Inferior parietal cortex (tissue), 1 donor: Measurements from ENCODE around the gene HCN2.

Source experiments
- DNase-seq: peaks from one replicate; pipeline ENCODE4 v3.0.0-alpha.2; 2016; ENCODE audit errors: extremely low spot score

The HCN2 gene

DNA sequence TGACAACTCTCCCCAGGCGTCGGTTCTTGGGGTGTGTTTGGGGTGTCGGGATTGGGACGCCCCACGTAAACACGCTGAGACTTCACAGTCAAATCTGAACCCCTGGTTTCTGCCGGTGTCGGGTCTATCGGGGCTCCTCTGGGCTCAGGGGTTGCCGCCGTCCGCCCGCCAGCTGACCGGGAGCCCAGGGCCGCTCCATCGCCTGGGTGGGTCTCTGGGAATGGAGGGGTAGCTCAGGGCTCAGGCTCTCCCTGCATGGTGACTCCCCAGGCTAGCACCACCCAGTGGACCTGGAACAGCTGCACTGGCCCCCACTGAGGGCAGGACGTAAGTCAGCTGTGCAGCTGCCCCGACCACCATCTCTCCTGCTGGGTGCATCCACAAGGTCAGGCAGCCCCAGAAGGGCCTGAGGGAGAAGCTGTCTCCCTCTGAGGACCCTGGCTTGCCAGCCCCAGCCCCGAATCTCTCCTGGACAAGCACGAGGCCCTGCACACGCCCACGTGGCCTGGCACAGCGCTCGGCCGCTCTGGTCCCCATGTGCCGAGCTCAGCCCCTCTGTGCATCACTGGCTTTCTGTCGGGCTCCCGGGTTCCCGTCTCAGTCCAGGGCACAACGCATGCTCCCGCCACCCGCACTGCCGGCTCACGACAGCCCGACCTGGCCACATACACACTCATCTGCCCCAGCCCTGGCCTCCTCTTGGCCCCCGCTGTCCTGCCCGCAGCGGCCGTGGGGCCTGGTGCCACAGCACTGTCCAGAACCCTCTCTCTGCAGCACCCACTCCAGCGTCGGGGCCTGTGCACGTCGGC is 67.3 kb downstream of the HCN2 start:
- DNase-seq, result no peak

DNA sequence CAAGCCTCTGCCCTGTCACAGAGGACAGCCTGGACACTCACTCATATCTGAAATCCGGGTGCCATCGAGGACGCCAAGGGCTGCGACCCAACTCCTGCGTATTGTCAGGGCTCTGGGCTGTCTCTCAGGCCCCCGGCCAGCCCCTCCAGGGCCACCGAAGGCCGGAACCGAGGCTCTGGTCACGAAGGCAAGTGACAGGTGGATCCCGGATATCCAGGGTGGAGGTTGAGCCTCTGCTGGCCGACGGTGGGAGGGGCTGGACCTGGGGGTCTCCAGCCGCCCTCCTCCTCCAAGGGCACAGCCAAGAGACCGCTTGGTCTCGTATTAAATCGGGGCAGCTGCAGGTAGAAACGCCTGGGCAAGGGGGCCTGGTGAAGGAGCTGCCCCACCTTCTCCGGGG is 67.9 kb downstream of the HCN2 start:
- DNase-seq, result no peak

DNA sequence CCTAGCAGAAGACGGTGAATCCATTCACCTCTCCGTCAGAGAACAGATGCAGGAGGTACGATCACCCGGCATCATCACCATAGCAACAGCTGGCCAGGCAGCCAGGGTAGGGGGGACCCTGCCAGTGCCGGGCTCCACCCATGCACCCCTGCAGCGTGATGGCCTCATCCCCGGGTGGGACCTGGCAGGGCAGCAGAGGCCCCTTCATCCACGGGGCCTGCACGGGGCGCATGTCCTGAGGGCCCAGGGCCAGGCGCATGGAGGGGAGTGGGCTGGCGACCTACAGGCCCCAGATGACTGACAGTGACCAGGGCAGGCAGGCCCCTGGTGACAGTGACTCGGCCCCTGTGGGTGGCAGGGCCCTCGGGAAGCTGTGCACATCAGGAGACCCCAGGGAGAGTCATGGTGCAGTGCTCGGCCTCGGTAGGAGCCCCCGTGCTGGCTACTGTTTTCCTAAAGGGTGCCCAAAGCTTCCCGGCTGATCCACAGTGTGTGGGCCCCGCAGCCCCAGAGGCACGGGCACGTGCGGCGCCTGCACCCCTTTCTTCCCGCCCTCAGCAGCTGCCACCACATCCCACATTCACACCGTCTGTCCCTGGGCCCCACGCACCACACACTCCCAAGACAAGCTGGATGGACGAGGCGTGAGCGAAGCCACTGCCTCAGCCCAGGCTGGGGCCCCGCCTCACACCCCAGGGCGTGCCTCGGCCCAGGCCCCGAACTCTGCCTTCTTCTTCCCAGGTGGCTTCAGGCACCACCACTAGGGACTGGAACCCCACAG is 68.6 kb downstream of the HCN2 start:
- no peak for DNase-seq

DNA sequence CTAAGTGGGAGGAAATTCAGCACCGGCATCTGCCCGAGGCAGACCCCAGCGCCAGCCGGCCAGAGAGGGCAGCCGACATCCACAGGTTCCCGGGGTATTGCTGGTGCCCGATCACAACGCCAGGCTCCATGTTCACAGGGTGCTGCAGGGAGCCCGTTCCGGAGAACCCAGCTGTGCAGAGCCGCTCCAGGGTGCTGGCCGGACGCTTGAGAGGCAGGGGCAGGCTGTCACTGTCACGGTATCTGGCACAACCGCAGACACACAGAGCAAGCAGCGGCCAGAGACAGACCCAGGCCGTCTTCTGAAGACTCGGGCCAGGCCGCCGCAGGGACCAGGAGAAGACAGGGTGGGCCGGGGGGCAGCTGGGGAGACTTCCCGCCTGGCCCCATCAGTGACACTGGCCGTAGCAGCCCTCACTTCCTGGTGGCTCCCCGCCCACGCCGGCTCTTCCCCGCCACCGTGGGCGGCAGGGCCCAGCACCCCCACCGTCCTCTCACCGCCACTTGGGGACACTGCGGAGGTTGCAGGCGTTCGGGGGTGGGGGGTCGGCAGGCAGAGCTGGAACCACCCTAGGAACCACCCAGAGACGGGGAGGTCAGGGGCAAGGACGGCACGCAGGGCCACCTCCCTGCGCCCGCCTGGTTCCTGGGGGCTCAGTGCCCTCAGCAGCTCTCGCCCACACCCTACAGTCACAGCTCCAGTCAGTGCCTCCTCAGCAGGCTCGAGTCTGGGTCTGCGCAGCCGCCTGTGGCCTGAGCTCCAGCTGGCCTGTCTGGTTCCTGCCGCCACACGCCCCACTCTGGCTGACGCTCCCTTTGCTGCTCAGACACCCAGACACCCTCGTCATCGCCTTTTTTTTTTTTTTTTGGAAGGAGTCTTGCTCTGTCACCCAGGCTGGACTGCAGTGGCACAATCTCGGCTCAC is 69.5 kb downstream of the HCN2 start:
- DNase-seq, result no peak

DNA sequence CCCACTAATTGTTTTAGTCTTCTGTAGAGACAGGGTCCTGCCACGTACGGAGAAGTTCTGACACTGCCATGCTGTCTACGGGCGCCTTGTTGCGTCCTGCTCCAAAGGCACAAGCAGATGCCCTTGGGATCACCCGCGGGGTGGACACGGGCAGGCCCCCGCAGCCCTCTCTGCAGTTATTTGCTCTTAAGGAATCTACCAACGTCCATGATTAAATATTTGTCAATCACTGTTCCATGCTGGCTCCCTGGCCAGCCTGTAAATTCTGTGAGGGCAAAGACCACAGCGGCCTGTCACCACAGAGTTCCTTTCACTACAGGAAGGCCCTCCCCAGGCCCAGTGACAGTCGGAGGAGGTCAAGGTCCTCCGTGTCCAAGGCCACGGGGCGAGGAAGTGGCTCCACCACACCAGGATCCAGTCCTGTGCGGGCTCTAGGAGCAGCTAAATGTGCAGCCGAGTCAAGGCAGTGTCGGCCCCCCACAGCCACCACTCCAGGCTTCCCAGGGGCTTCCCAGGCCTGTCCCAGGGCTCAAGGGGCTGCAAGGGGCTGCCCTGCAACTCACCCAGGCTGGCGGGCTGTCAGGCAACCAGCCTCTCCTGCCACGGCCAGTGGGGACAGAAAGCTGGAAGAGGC is 71.2 kb downstream of the HCN2 start:
- no peak for DNase-seq

DNA sequence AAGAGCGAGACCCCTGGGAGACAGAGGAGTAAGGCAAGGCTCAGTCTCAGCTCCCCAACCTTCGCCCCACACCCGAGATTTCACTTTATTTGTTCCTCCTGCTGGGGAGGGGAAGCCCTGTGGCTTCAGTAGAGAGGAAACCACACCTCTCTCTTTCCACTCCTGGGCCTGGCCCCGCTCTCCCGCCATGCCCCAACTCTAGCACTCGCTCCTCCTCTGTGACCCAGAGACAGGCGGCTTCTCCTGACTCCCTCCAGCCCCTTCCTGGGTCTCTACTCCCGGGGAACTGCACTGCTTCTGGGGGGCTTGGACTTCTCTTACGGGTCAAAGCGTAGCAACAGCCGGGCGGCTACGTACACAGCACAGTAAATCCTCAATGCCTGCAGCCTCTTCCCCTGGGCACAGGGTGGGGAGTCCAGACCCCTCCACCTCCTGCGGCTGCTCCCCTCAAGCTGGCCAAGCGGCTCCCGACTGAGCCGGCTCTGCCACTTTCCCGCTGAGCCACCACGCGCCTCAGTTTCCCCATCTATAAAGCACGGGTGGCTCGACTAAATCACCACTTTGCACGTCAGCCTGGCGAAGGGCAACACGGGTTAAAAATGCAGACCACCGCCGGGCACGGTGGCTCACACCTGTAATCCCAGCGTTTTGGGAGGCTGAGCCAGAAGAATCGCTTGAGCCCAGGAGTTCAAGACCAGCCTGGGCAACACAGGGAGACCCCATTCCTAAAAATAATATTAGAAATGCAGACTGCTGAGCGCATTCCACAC is 71.9 kb downstream of the HCN2 start:
- no peak for DNase-seq

DNA sequence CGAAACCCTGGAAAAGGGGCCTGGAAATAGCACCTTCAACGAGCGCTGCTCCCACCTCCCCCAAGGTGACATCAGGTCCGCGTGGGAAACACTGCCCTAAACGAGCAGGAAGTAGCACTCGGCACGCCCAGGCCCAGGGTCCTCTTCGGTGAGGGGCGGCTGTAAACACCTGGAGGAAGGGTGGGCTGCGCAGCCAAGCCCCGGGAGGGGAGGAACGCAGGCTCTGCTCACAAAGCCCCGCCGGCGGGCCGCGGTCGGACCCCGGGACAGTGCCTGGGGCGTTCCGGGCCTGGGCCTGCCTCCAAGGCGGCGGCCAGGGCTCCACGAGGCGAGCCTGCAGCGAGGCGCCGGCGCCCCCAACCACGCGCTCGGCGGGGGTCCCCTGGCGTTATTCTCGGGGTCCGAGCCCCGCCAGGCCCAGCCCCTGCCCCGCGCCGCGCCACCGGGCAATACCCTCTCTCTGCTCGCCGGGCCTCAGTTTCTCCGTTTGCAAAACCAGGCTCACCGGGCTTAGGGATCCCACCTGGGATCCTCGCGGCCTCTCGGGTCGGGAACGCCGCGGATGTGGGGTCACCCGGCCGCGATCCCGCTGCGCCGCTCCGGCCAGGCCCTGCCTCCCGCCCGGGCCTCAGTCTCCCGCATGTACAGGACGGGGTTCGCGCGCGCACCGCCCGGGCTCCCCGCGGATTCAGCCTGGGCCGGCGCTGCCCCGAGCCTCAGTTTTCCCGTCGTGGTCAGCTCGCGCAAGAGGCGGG is 72.7 kb downstream of the HCN2 start:
- no peak for DNase-seq

DNA sequence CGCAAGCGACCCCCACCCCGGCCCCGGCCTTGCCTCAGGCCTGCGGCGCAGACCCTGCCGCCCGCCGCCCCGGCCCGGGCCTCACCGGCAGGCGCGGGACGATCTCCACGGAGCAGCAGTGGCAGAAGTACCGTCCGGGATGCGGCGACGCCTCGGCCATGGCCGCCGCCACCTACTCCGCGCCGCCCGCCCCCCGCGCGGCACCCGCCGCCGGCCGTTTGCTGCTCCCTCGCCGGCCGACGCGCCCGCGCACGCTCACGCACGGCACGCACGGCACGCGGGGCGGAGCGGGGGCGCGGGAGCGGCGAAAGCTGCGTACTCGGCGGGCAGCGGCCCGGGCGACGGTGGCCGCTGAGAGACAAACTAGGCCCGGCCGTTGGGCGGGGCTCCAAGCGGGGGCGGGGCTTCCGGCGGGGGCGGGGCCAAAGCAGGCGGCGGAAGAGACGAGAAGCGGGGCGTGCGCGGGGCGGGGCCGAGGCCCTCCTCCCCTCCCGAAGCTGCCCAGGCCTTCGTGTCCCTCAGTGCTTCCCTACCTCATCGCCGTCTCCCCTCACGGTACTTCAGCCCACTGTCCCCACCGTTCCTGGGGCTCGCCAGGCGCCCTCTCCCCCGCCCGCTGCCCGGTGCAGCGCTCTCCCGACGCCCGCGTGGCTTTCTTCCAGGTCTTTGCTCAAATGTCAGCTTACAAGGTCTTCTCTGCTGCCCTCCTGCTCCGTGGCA is 73.4 kb downstream of the HCN2 start, which contains the start of gene RNF126:
TSS of gene RNF126 (minus strand) at position 253 of the 720 bp plus-strand sequence. CDS start at position 160, 93 bp downstream.
- DNase-seq, result peak; percentile 84

DNA sequence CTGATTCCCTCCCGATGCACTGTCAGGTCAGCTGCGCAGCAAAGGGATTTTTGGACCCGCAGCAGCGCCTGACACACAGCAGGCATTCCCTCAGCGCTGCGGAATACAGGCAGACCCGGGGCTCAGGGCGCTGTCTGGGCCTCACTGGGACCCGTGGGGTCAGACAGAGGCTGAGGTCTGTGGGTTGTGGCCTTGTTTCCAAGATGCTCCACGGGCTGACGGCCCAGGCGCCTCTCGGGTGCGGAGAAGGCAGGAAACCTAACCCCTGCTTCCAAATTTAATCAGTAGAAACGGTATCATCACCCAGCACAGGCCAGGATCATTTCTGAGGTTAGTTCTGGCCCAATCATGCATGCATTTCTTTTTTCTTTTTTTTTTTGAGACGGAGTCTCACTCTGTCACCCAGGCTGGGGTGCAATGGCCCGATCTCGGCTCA is 74.0 kb downstream of the HCN2 start:
- DNase-seq, result no peak

DNA sequence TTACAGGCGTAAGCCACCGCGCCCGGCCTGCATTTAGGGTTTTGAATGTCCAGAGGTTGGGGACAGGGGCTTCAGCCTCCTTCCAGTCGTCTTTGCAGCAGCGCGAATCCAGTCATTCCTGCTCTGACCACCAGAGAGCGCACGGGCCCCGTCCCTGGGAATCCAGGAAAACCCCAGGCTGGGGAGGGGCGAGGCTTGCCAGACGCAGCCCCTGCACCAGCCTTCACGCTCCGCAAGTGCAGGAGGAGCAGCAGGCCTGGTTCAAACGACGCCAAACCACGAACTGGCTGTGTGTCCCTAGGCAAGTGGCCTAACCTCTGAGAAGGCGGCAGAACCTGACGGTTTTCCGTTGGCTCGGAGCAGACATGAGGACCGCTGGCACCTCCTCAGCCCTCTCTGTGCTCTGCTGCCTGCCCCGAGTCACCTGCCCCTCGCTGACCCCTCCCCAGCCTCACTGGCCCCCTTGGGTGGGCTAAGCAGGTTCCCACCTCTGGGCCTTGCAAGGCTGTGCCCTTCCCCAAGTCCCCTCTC is 75.3 kb downstream of the HCN2 start:
- DNase-seq, result peak; percentile 83
